ENCODE measurements around the gene ANXA9.

- TF ChIP-seq CTCF (optimal IDR thresholded peaks at IDR 0.05 in 1 of 3, IDR thresholded peaks at IDR 0.05 in 1 of 3, conservative IDR thresholded peaks at IDR 0.05 in 1 of 3; ENCODE audit: extremely low read depth in 1 of 3, insufficient read depth in 2 of 3, low read length in 3 of 3) (no peak), EZH2 (IDR thresholded peaks at IDR 0.05; ENCODE audit: low read length) (no peak)
These were observed 17.8 kb downstream of the ANXA9 start for GRCh38 chr1:150999926-151000325.

Measured in keratinocyte (primary cell).